ENCODE data around the gene SOX5. TPM values are rescaled to one million over a fixed set of nuclear protein-coding genes. Genes with fewer than 3 reads are reported as not detected.
A peak's percentile ranks its signal among the peaks of the same experiment; 100 is the strongest.

SOX5 gene
- total and polyA plus RNA-seq, 9 of the 15 experiments (the other 6 are each of a cell fraction or from before 2014, with no cell fraction given), result 8.3 to 16.5 (median 11.9) TPM

DNA sequence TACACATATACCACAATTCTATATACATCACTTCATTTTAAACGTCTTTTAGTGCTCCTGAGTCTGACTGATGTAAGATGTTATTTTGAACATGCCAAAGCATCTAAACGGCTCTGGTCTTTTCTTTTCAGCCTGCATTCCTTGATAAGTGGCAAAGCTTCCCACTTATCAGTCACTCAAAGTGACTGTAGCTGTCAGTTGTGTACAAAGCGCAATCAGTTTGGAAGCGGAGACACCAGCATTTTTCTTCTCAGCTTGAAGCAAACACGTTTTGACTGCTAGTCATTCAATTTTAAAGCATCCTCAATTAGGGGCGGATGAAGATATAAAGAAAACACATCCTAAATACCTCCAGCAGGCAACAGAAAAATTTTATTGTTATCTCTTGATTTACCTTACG, 226.8 kb downstream of the SOX5 start (continued):
- TF ChIP-seq PHF8 (IDR thresholded peaks at IDR 0.05; ENCODE audit: borderline replicate concordance, low read length) (no peak), ZSCAN32 (CRISPR knock-in tag; IDR thresholded peaks at IDR 0.05) (no peak), ZNF41 (CRISPR knock-in tag; conservative IDR thresholded peaks at IDR 0.05) (no peak), SMARCA4 (IDR thresholded peaks at IDR 0.05) (peak; percentile 91), SOX6 (IDR thresholded peaks at IDR 0.05) (peak; percentile 88), TCF7 (IDR thresholded peaks at IDR 0.05; ENCODE audit: borderline replicate concordance) (no peak), NONO (IDR thresholded peaks at IDR 0.05; ENCODE audit: low read depth in 2 of 2, low read length in 1 of 2) (no peak), MEIS2 (IDR thresholded peaks at IDR 0.05; ENCODE audit: partially characterized antibody) (peak; percentile 97), FUS (optimal IDR thresholded peaks at IDR 0.05; ENCODE audit: low read depth, low read length) (no peak), HDAC2 (IDR thresholded peaks at IDR 0.05) (peak; percentile 51; the same call in 1 of the 2 replicates), ETV1 (tag; conservative IDR thresholded peaks at IDR 0.05; ENCODE audit: low read depth) (no peak)
- TF ChIP-seq, protein P1, sequence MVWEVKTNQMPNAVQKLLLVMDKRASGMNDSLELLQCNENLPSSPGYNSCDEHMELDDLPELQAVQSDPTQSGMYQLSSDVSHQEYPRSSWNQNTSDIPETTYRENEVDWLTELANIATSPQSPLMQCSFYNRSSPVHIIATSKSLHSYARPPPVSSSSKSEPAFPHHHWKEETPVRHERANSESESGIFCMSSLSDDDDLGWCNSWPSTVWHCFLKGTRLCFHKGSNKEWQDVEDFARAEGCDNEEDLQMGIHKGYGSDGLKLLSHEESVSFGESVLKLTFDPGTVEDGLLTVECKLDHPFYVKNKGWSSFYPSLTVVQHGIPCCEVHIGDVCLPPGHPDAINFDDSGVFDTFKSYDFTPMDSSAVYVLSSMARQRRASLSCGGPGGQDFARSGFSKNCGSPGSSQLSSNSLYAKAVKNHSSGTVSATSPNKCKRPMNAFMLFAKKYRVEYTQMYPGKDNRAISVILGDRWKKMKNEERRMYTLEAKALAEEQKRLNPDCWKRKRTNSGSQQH (CRISPR knock-in tag; IDR thresholded peaks at IDR 0.05), result no peak
- TF ChIP-seq, protein P2, sequence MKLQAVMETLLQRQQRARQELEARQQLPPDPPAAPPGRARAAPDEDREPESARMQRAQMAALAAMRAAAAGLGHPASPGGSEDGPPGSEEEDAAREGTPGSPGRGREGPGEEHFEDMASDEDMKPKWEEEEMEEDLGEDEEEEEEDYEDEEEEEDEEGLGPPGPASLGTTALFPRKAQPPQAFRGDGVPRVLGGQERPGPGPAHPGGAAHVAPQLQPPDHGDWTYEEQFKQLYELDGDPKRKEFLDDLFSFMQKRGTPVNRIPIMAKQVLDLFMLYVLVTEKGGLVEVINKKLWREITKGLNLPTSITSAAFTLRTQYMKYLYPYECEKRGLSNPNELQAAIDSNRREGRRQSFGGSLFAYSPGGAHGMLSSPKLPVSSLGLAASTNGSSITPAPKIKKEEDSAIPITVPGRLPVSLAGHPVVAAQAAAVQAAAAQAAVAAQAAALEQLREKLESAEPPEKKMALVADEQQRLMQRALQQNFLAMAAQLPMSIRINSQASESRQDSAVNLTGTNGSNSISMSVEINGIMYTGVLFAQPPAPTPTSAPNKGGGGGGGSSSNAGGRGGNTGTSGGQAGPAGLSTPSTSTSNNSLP (IDR thresholded peaks at IDR 0.05; ENCODE audit: borderline replicate concordance, low read depth, low read length), result peak; percentile 85; the same call in 1 of the 2 replicates
- TF ChIP-seq, protein P3, sequence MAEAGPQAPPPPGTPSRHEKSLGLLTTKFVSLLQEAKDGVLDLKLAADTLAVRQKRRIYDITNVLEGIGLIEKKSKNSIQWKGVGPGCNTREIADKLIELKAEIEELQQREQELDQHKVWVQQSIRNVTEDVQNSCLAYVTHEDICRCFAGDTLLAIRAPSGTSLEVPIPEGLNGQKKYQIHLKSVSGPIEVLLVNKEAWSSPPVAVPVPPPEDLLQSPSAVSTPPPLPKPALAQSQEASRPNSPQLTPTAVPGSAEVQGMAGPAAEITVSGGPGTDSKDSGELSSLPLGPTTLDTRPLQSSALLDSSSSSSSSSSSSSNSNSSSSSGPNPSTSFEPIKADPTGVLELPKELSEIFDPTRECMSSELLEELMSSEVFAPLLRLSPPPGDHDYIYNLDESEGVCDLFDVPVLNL (CRISPR knock-in tag; IDR thresholded peaks at IDR 0.05; ENCODE audit: low read depth), result no peak
- TF ChIP-seq, protein P4, sequence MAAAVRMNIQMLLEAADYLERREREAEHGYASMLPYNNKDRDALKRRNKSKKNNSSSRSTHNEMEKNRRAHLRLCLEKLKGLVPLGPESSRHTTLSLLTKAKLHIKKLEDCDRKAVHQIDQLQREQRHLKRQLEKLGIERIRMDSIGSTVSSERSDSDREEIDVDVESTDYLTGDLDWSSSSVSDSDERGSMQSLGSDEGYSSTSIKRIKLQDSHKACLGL (CRISPR knock-in tag; IDR thresholded peaks at IDR 0.05; ENCODE audit: borderline replicate concordance, poor library complexity, severe bottlenecking), result no peak
